ENCODE measurements around the gene ATG7. TPM values are rescaled to one million over a fixed set of nuclear protein-coding genes. Genes with fewer than 3 reads are reported as not detected.
A peak's percentile ranks its signal among the peaks of the same experiment; 100 is the strongest.

Gene ATG7
- total RNA-seq, 4 donors from 2014 or later = 49.4 to 145 (median 82.1) TPM

GRCh38 chr3:11306817-11307589 is 34.8 kb downstream of the ATG7 start:
- Histone ChIP-seq H3K4me3 (no peak overlapping the region), H3K27ac (no peak overlapping the region), H3K36me3 (peaks cover 74% of the 10 kb centered on the region), H3K4me1 (peaks cover 10% of the 10 kb centered on the region), H3K27me3 (no peaks in the 10 kb centered on the region), H3K9me3 (no peaks in the 10 kb centered on the region)
- no peak for DNase-seq (ENCODE audit: low spot score in 2 of 2)
- TF ChIP-seq POLR2A (IDR thresholded peaks at IDR 0.05) (no peak), EP300 (IDR thresholded peaks at IDR 0.05) (no peak), POLR2AphosphoS5 (IDR thresholded peaks at IDR 0.05) (no peak)
- TF ChIP-seq, protein P1, sequence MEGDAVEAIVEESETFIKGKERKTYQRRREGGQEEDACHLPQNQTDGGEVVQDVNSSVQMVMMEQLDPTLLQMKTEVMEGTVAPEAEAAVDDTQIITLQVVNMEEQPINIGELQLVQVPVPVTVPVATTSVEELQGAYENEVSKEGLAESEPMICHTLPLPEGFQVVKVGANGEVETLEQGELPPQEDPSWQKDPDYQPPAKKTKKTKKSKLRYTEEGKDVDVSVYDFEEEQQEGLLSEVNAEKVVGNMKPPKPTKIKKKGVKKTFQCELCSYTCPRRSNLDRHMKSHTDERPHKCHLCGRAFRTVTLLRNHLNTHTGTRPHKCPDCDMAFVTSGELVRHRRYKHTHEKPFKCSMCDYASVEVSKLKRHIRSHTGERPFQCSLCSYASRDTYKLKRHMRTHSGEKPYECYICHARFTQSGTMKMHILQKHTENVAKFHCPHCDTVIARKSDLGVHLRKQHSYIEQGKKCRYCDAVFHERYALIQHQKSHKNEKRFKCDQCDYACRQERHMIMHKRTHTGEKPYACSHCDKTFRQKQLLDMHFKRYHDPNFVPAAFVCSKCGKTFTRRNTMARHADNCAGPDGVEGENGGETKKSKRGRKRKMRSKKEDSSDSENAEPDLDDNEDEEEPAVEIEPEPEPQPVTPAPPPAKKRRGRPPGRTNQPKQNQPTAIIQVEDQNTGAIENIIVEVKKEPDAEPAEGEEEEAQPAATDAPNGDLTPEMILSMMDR (IDR thresholded peaks at IDR 0.05) = no peak
- WGBS = 56% methylated on average over 5 of the region's 5 CpGs

DNA sequence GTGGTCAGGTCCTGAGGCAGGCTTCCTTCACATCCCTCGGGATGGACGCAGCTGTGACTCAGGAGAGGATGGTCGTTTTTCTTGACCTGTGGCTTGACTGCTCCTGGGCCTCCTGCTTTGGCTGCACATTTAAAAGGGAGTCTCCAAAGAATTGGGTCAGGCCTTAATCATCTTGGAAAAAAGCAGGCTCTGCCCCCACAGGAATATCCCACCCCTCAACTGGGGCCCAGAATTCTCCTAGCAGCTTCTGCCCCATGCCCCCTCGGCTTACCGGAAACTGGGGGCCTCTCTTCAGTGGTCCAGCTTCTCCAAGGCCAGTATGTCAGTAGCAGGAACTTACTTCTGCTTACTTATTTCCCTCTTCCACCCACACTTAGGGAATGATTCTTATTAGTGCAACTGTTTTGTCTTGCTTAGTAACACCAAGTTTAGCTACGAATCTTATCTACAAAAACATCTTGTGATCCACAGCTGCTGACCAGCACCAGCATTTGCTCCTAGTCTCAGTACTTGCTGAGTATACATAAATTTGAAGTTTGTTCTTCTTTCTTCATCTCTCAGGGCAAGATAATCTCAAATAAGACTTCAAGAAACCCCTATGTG is 35.7 kb downstream of the ATG7 start:
- peak overlapping the region; percentile 10 for H3K27ac ChIP-seq
- H3K4me1 ChIP-seq = peaks cover 10% of the 10 kb centered on the region
- no peak for DNase-seq (ENCODE audit: low spot score in 2 of 2)
- TF ChIP-seq POLR2A (IDR thresholded peaks at IDR 0.05) = no peak
- TF ChIP-seq, protein P1 (IDR thresholded peaks at IDR 0.05) = no peak
- TF ChIP-seq EP300 (IDR thresholded peaks at IDR 0.05) = no peak
- no peak for TF ChIP-seq POLR2AphosphoS5 (IDR thresholded peaks at IDR 0.05)
- no peaks in the 10 kb centered on the region for H3K9me3 ChIP-seq
- H3K36me3 ChIP-seq = peaks cover 75% of the 10 kb centered on the region
- no peak overlapping the region for H3K4me3 ChIP-seq
- no peaks in the 10 kb centered on the region for H3K27me3 ChIP-seq
- WGBS = 75% methylated on average over 6 of the region's 6 CpGs

DNA sequence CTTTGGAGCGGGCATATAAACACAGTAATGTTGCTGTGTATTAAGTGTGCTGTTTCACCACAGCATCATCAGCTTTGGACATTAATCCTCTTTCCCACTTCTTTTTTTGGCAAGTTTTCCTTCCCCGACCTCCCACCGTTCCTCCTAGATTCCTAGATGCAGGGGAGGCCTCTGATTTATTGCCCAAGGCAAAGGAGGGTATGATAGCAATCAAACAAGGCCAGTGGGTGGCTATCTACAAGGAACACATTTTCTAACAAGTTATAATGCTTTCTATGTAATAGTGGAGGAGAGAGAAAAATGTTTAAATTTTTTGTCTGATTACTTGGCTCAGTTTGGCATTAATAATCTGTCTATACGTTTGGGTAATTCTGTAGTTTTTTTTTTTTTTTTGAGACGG is 38.1 kb downstream of the ATG7 start:
- no peaks in the 10 kb centered on the region for H3K9me3 ChIP-seq
- H3K27ac ChIP-seq = no peak overlapping the region
- no peaks in the 10 kb centered on the region for H3K27me3 ChIP-seq
- peaks cover 94% of the 10 kb centered on the region for H3K36me3 ChIP-seq
- no peak overlapping the region for H3K4me3 ChIP-seq
- DNase-seq (ENCODE audit: low spot score in 2 of 2) = no peak
- peaks cover 10% of the 10 kb centered on the region for H3K4me1 ChIP-seq
- no peak for TF ChIP-seq POLR2A (IDR thresholded peaks at IDR 0.05)
- TF ChIP-seq POLR2AphosphoS5 (IDR thresholded peaks at IDR 0.05) = no peak
- TF ChIP-seq, protein P1 (IDR thresholded peaks at IDR 0.05) = no peak
- no peak for TF ChIP-seq EP300 (IDR thresholded peaks at IDR 0.05)
- WGBS = 74% methylated on average over 5 of the region's 5 CpGs

DNA sequence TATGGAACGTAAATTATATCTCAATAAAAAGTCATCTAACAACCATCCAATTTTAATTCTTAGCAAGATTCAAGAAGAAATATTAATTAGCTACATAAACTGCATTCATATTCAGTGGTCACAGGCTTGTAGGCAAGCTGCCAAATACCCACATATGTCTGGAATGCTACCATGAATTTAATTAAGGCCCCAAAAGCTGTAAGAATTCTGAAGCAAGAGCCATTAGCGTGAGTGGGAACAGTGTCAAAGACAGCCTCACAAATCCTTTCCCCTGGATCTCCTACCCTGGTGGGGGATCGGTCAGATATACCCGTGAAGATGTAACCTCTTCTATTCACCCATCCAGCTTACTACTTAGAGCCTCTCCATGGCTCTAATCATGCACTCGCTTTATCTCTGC is 40.0 kb downstream of the ATG7 start:
- H3K27me3 ChIP-seq = no peaks in the 10 kb centered on the region
- TF ChIP-seq, protein P1 (IDR thresholded peaks at IDR 0.05) = no peak
- TF ChIP-seq POLR2AphosphoS5 (IDR thresholded peaks at IDR 0.05) (no peak), POLR2A (IDR thresholded peaks at IDR 0.05) (no peak), EP300 (IDR thresholded peaks at IDR 0.05) (no peak)
- DNase-seq (ENCODE audit: low spot score in 2 of 2) = no peak
- no peaks in the 10 kb centered on the region for H3K9me3 ChIP-seq
- H3K27ac ChIP-seq = no peak overlapping the region
- no peak overlapping the region for H3K4me3 ChIP-seq
- H3K36me3 ChIP-seq = peaks cover 98% of the 10 kb centered on the region
- 88% methylated on average over 5 of the region's 5 CpGs for WGBS
- H3K4me1 ChIP-seq = peaks cover 5% of the 10 kb centered on the region

DNA sequence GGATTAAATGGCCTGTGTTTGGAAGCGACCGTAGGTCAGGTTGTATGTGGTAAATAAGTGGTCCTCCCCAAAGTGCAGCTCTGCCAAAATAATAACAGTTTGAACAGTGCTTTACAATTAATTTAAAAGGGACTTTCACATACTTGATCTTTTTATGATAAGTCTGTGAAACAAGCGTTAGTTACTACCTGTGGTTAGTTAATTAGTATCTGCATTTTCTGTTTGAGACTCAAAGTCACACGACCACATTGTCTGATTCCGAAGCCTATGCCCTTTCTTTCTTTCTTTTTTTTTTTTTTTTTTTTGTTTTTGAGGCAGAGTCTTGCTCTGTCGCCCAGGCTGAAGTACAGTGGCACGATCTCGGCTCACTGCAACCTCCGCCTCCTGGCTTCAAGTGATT is 45.1 kb downstream of the ATG7 start:
- 68% methylated on average over 9 of the region's 9 CpGs for WGBS
- DNase-seq (ENCODE audit: low spot score in 2 of 2) = no peak
- peaks cover 97% of the 10 kb centered on the region for H3K36me3 ChIP-seq

More for the DNA sequence above, 45.1 kb downstream of the ATG7 start:
- Histone ChIP-seq H3K27ac (no peak overlapping the region), H3K27me3 (no peaks in the 10 kb centered on the region), H3K4me1 (no peaks in the 10 kb centered on the region), H3K4me3 (no peak overlapping the region), H3K9me3 (no peaks in the 10 kb centered on the region)
- TF ChIP-seq, protein P1 (IDR thresholded peaks at IDR 0.05) = no peak
